B cell (primary cell): Measurements from ENCODE around the gene CNFN. TPM values are rescaled to one million over a fixed set of nuclear protein-coding genes. Genes with fewer than 3 reads are reported as not detected.

Experiments
- ATAC-seq: fragments of 200-7000 bp; cut with Tn5 transposase; one replicate; pipeline ENCODE4 v1.10.0; 2021; ENCODE audit warnings: low read depth, mild to moderate bottlenecking, moderate number of reproducible peaks, moderate library complexity
- CTCF ChIA-PET: fragments of 350-600 bp; sonication (Branson Sonifier 250); formaldehyde crosslinking; loops from one replicate; lab custom pipeline; 2021; ENCODE audit warnings: antibody characterized with exemption, inconsistent platforms; lab: Charles Lee
- POLR2A ChIA-PET: fragments of 350-600 bp; sonication (Branson Sonifier 250); formaldehyde crosslinking; loops from one replicate; lab custom pipeline; 2021; ENCODE audit warnings: antibody characterized with exemption; lab: Charles Lee
- DNase-seq: peaks from one replicate; pipeline ENCODE4 v3.0.0; 2013
- H2AFZ ChIP-seq: 2 replicates; pipeline ENCODE4 v1.6.1; 2012; ENCODE audit warnings: mild to moderate bottlenecking, low read depth, low read length; ENCODE audit not compliant: insufficient read depth, poor library complexity, severe bottlenecking
- H3K27ac ChIP-seq, 2 donors: 1 replicate in 1 of 2; 2 replicates in 1 of 2; pipeline ENCODE4 v1.5.1; 2012 to 2013; ENCODE audit warnings: low read length in 2 of 2, mild to moderate bottlenecking in 2 of 2, moderate library complexity in 1 of 2
- H3K27me3 ChIP-seq, 4 experiments: fragments of 200-600 bp in 1 of 4; sonication (generic) in 1 of 4; replicated peaks in 1 of 4; 1 replicate in 2 of 4; 2 replicates in 2 of 4; pipeline versions ENCODE4 v1.6.1 to v1.7.0; 2013 to 2016; ENCODE audit warnings: low read length in 3 of 4, mild to moderate bottlenecking in 2 of 4, mixed read lengths in 1 of 4, moderate library complexity in 1 of 4; ENCODE audit not compliant: insufficient read depth in 4 of 4, control insufficient read depth in 3 of 4; ENCODE audit errors: control extremely low read depth in 1 of 4
- H3K36me3 ChIP-seq, 2 experiments: replicated peaks in 1 of 2; 1 replicate in 1 of 2; 2 replicates in 1 of 2; pipeline versions ENCODE4 v1.6.1 to v1.7.1; 2013; ENCODE audit warnings: low read length in 1 of 2; ENCODE audit not compliant: insufficient read depth in 2 of 2, control insufficient read depth in 1 of 2; ENCODE audit errors: control extremely low read depth in 1 of 2, extremely low read depth in 1 of 2
- H3K4me1 ChIP-seq, 2 donors: fragments of 200-600 bp in 1 of 2; sonication (generic) in 1 of 2; 1 replicate in 1 of 2; 2 replicates in 1 of 2; pipeline versions ENCODE4 v1.5.1 to v1.6.1; 2013 to 2017; ENCODE audit warnings: low read length in 2 of 2; ENCODE audit not compliant: control insufficient read depth in 2 of 2, insufficient read depth in 2 of 2
- H3K4me2 ChIP-seq: replicated peaks from 2 replicates; pipeline ENCODE3; 2012; ENCODE audit warnings: mild to moderate bottlenecking, low read depth, low read length; ENCODE audit not compliant: poor library complexity, severe bottlenecking
- H3K4me3 ChIP-seq, 5 experiments: fragments of 200-600 bp in 1 of 5; sonication (generic) in 1 of 5; 1 replicate in 3 of 5; 2 replicates in 2 of 5; pipeline versions ENCODE4 v1.5.1 to v1.7.0; 2011 to 2016; ENCODE audit warnings: low read length in 4 of 5, mild to moderate bottlenecking in 4 of 5, low read depth in 2 of 5, control low read depth in 1 of 5, moderate library complexity in 1 of 5; ENCODE audit not compliant: insufficient read depth in 1 of 5; ENCODE audit errors: control extremely low read depth in 1 of 5, extremely low read depth in 1 of 5
- H3K79me2 ChIP-seq: fragments of 200-600 bp; sonication (generic); one replicate; pipeline ENCODE4 v1.6.0; 2016; ENCODE audit warnings: low read length; ENCODE audit not compliant: control insufficient read depth, insufficient read depth
- H3K9ac ChIP-seq: fragments of 200-600 bp; sonication (generic); 2 replicates; pipeline ENCODE4 v1.6.1; 2017; ENCODE audit warnings: mild to moderate bottlenecking, low read length, moderate library complexity
- H3K9me3 ChIP-seq, 3 donors: one replicate each; pipeline versions ENCODE4 v1.6.1 to v1.7.1; 2013; ENCODE audit warnings: low read length in 2 of 3; ENCODE audit not compliant: control insufficient read depth in 2 of 3, insufficient read depth in 1 of 3; ENCODE audit errors: control extremely low read depth in 1 of 3
- H4K20me1 ChIP-seq: 2 replicates; pipeline ENCODE4 v1.6.0; 2012; ENCODE audit warnings: mild to moderate bottlenecking, low read length; ENCODE audit not compliant: insufficient read depth, control insufficient read depth, poor library complexity, severe bottlenecking
- H3K27ac Mint-ChIP-seq: one replicate; pipeline ENCODE4 v1.8.0; 2021; ENCODE audit warnings: mixed read lengths
- H3K27me3 Mint-ChIP-seq: one replicate; pipeline ENCODE4 v1.8.0; 2021; ENCODE audit warnings: mixed read lengths
- H3K4me1 Mint-ChIP-seq: one replicate; pipeline ENCODE4 v1.8.0; 2021; ENCODE audit warnings: mixed read lengths
- H3K4me3 Mint-ChIP-seq: one replicate; pipeline ENCODE4 v1.8.0; 2021; ENCODE audit warnings: mixed read lengths
- H3K9me3 Mint-ChIP-seq: one replicate; pipeline ENCODE4 v1.8.0; 2022; ENCODE audit warnings: mixed read lengths; ENCODE audit not compliant: insufficient read depth
- CTCF ChIP-seq: fragments of 200-600 bp; IDR thresholded peaks from one replicate; pipeline ENCODE4 v1.8.0; 2022; ENCODE audit warnings: antibody characterized with exemption, mild to moderate bottlenecking
- EZH2 ChIP-seq: IDR thresholded peaks from 2 replicates; pipeline ENCODE4 v1.6.1; 2012; ENCODE audit warnings: borderline replicate concordance, low read depth, mild to moderate bottlenecking, moderate library complexity, low read length; ENCODE audit not compliant: insufficient read depth, poor library complexity, severe bottlenecking
- WGBS: methylation state at CpG from one replicate; pipeline ENCODE4 v1.1.5; 2013; ENCODE audit warnings: missing lambda C conversion rate; ENCODE audit not compliant: insufficient coverage; 5-methylcytosine and 5-hydroxymethylcytosine counted together
- intact Hi-C: fragments of 100-400 bp; cut with micrococcal nuclease; formaldehyde crosslinking; loops from one replicate; pipeline ENCODE4 v1.10.0; 2022
- polyA plus RNA-seq: library from polyadenylated mRNA; depleted of rRNA; stranded (reverse); fragments of >200 nt; gene quantifications from 2 replicates; pipeline ENCODE4 v1.2.3, GENCODE V29; 2012
- total RNA-seq, 2 donors: library from RNA; stranded (reverse); fragments of 120-200 nt in 1 of 2; gene quantifications; 1 replicate in 1 of 2; 2 replicates in 1 of 2; pipeline versions ENCODE4 v1.2.3 to v1.2.4, GENCODE V29; 2013 to 2022

Gene CNFN
- total and polyA plus RNA-seq, 2 donors (not counting 1 experiment from before 2014, with no cell fraction given) = 4.1 to 23.2 TPM

GRCh38 chr19:42367929-42368328 is 22.2 kb downstream of the CNFN start:
- no peak for DNase-seq
- H3K27me3 Mint-ChIP-seq = no peaks in the 10 kb centered on the region
- Histone ChIP-seq H3K36me3 (no peaks in the 10 kb centered on the region), H3K9me3 (peaks cover 0 to 9% (median 7%) of the 10 kb centered on the region in 3 donors), H2AFZ (no peak overlapping the region), H3K4me2 (no peak overlapping the region), H3K79me2 (peaks cover 13% of the 10 kb centered on the region), H3K9ac (no peak overlapping the region), H3K4me3 (no peak overlapping the region), H3K27me3 (no peaks in the 10 kb centered on the region), H4K20me1 (no peaks in the 10 kb centered on the region), H3K27ac (no peak overlapping the region), H3K4me1 (peaks cover 50 to 65% of the 10 kb centered on the region in 2 donors)
- H3K9me3 Mint-ChIP-seq = no peaks in the 10 kb centered on the region
- CTCF ChIA-PET = interaction anchor here (0.6 kb wide), 1 partner anchor 286 kb away, joined by 5 read pairs; no protein-coding TSS in a partner anchor
- TF ChIP-seq EZH2 (no peak), CTCF (no peak)
- WGBS = no CpG with 5 or more reads among the region's 4 CpGs
- no peak overlapping the region for H3K4me3 Mint-ChIP-seq
- POLR2A ChIA-PET = interaction anchor here (0.6 to 0.8 kb wide), 2 partner anchors 15 to 275 kb away, joined by 4 to 5 read pairs; no protein-coding TSS in a partner anchor
- no peak for ATAC-seq
- intact Hi-C loops = no loop called here
- no peak overlapping the region for H3K27ac Mint-ChIP-seq
- peaks cover 57% of the 10 kb centered on the region for H3K4me1 Mint-ChIP-seq

- peak overlapping the region; percentile 45 for H3K4me3 Mint-ChIP-seq
- Histone ChIP-seq H3K9me3 (peaks cover 0 to 9% (median 7%) of the 10 kb centered on the region in 3 donors), H3K4me3 (no peak overlapping the region)
Measured at GRCh38 chr19:42366673-42367072, 23.4 kb downstream of the CNFN start.

More at GRCh38 chr19:42366673-42367072, 23.4 kb downstream of the CNFN start:
- no peak for ATAC-seq
- H3K27ac Mint-ChIP-seq = peak overlapping the region; percentile 86
- no peaks in the 10 kb centered on the region for H3K9me3 Mint-ChIP-seq
- H2AFZ ChIP-seq = no peak overlapping the region
- POLR2A ChIA-PET = no interaction called here
- no peaks in the 10 kb centered on the region for H3K27me3 ChIP-seq
- no peaks in the 10 kb centered on the region for H3K36me3 ChIP-seq
- no CpG with 5 or more reads among the region's 1 CpG for WGBS
- no peak overlapping the region for H3K9ac ChIP-seq
- no peak for TF ChIP-seq EZH2
- TF ChIP-seq CTCF = no peak
- peak overlapping the region in 1 of 2 donors; percentile 87 for H3K27ac ChIP-seq
- peaks cover 53% of the 10 kb centered on the region for H3K4me1 Mint-ChIP-seq
- H3K79me2 ChIP-seq = peaks cover 13% of the 10 kb centered on the region
- H4K20me1 ChIP-seq = no peaks in the 10 kb centered on the region
- intact Hi-C loops = no loop called here
- peaks cover 45 to 62% of the 10 kb centered on the region in 2 donors for H3K4me1 ChIP-seq
- H3K27me3 Mint-ChIP-seq = no peaks in the 10 kb centered on the region
- H3K4me2 ChIP-seq = no peak overlapping the region
- no peak for DNase-seq
- CTCF ChIA-PET = no interaction called here
